Fibroblast of pulmonary artery (primary cell): ENCODE data around the gene PARD6G.

Experiments
- DNase-seq: peaks from one replicate; pipeline ENCODE4 v3.0.0-alpha.2; 2010; ENCODE audit warnings: low read depth
- H3K4me3 ChIP-seq: replicated peaks from 2 replicates; pipeline ENCODE4 v1.5.1; 2011; ENCODE audit warnings: low read depth, mild to moderate bottlenecking, control low read depth, low read length, moderate library complexity
- CTCF ChIP-seq: IDR thresholded peaks from 2 replicates; pipeline ENCODE4 v1.5.1; 2011; ENCODE audit warnings: mild to moderate bottlenecking, control low read depth, low read length, inconsistent platforms; ENCODE audit errors: missing control alignments

PARD6G gene

GRCh38 chr18:80253871-80254492 is 6.7 kb upstream of the PARD6G start:
- no peak for DNase-seq
- no peak for TF ChIP-seq CTCF
- H3K4me3 ChIP-seq = no peak overlapping the region

DNA sequence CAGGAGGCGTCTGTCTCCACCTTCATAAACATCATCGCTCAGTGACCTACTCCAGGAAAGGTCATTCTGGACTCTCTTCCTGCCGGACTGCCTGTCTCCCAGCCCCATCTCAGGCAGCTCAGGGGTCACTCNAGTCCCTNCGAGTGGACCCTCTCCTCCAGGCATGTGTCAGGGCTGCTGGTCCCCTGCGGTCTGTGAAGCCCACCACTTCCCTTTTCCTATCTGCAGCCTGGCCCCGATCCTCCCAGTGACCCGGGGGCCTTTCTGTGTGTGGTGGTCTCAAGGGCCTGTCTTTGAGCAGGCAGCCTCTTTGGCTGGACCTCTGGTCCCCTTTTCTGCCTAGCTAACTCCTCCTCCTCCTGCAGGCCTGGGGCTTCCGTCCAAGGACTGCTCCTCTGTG is 5.9 kb upstream of the PARD6G start:
- TF ChIP-seq CTCF = no peak
- DNase-seq = no peak
- no peak overlapping the region for H3K4me3 ChIP-seq

GRCh38 chr18:80252136-80252535 is 4.8 kb upstream of the PARD6G start:
- no peak for DNase-seq
- no peak for TF ChIP-seq CTCF
- no peak overlapping the region for H3K4me3 ChIP-seq

- no peak for TF ChIP-seq CTCF
- DNase-seq = no peak
Observed at GRCh38 chr18:80251700-80252099, 4.4 kb upstream of the PARD6G start.

GRCh38 chr18:80250740-80251364 is 3.5 kb upstream of the PARD6G start:
- no peak for DNase-seq
- no peak for TF ChIP-seq CTCF
- no peak overlapping the region for H3K4me3 ChIP-seq

More at GRCh38 chr18:80251700-80252099, 4.4 kb upstream of the PARD6G start:
- H3K4me3 ChIP-seq = no peak overlapping the region

- TF ChIP-seq CTCF = no peak
- no peak overlapping the region for H3K4me3 ChIP-seq
- DNase-seq = no peak
Observed at GRCh38 chr18:80249217-80250093, 2.1 kb upstream of the PARD6G start.
